GM19463 (cell line): ENCODE results near the gene CD74.
A peak's percentile ranks its signal among the peaks of the same experiment; 100 is the strongest.

Experiments
- ATAC-seq: cut with Tn5 transposase; IDR thresholded peaks from one replicate; pipeline ENCODE4 v1.9.1; 2021; ENCODE audit warnings: mild to moderate bottlenecking, moderate library complexity; ENCODE audit not compliant: unreplicated experiment

Gene CD74

GRCh38 chr5:150410524-150411244 is 2.0 kb downstream of the CD74 start:
- ATAC-seq: no peak

- peak; percentile 30 for ATAC-seq
These were observed 2.8 kb downstream of the CD74 start for GRCh38 chr5:150409638-150410523.

- ATAC-seq: no peak
These were observed 4.3 kb downstream of the CD74 start for GRCh38 chr5:150408231-150408943.

- no peak for ATAC-seq
These were observed 5.5 kb downstream of the CD74 start for GRCh38 chr5:150407096-150407720.

GRCh38 chr5:150406723-150407095 is 6.0 kb downstream of the CD74 start:
- no peak for ATAC-seq

- ATAC-seq: no peak
These were observed 6.5 kb downstream of the CD74 start for GRCh38 chr5:150406103-150406722.

GRCh38 chr5:150404941-150405816 is 7.5 kb downstream of the CD74 start:
- no peak for ATAC-seq

- ATAC-seq: no peak
These were observed 8.2 kb downstream of the CD74 start for GRCh38 chr5:150404535-150404934.

GRCh38 chr5:150404121-150404520 is 8.6 kb downstream of the CD74 start:
- ATAC-seq: no peak

GRCh38 chr5:150402901-150403342 is 9.8 kb downstream of the CD74 start:
- ATAC-seq: no peak

GRCh38 chr5:150402229-150402773 is 10.4 kb downstream of the CD74 start:
- ATAC-seq: no peak

- ATAC-seq: no peak
These were observed 11.1 kb downstream of the CD74 start for GRCh38 chr5:150401376-150402228.

- no peak for ATAC-seq
These were observed 11.7 kb downstream of the CD74 start for GRCh38 chr5:150401076-150401375.

GRCh38 chr5:150400316-150401075 is 12.2 kb downstream of the CD74 start:
- ATAC-seq: no peak

- peak; percentile 21 for ATAC-seq
These were observed 13.0 kb downstream of the CD74 start for GRCh38 chr5:150399524-150400211.

- ATAC-seq: peak; percentile 47
These were observed 13.8 kb downstream of the CD74 start for GRCh38 chr5:150398722-150399523.
